ENCODE data around the gene RABL3.

DNA sequence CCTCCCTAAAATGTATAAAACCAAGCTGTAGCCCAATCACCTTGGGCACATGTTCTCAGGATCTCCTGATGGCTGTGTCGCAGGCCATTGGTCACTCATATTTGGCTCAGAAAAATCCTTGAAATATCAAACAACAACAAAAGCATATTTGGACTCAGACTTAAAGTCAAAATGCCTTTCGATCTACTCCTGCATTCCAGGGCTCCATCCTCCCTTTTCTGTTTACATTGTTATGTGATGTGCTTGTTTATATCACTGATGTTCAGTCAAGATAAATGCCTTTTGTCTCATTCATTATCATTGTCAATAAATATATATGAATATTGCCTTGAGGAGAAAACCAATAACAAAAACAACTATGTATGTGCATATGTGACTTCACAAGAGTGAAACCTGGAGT is 92.0 kb downstream of the RABL3 start:
- TF ChIP-seq POLR2AphosphoS5 (IDR thresholded peaks at IDR 0.05), result no peak
- TF ChIP-seq, protein P1, sequence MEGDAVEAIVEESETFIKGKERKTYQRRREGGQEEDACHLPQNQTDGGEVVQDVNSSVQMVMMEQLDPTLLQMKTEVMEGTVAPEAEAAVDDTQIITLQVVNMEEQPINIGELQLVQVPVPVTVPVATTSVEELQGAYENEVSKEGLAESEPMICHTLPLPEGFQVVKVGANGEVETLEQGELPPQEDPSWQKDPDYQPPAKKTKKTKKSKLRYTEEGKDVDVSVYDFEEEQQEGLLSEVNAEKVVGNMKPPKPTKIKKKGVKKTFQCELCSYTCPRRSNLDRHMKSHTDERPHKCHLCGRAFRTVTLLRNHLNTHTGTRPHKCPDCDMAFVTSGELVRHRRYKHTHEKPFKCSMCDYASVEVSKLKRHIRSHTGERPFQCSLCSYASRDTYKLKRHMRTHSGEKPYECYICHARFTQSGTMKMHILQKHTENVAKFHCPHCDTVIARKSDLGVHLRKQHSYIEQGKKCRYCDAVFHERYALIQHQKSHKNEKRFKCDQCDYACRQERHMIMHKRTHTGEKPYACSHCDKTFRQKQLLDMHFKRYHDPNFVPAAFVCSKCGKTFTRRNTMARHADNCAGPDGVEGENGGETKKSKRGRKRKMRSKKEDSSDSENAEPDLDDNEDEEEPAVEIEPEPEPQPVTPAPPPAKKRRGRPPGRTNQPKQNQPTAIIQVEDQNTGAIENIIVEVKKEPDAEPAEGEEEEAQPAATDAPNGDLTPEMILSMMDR (IDR thresholded peaks at IDR 0.05), result no peak

All from breast epithelium (tissue), 3 donors.